HG03066 (cell line): ENCODE measurements around the gene QRFPR.
A peak's percentile ranks its signal among the peaks of the same experiment; 100 is the strongest.
"Not testable (repeated sequence)": the region's sequence is repeated elsewhere in the genome, so short reads cannot be mapped to it uniquely, and the experiment has no call there.

Source experiments
- ATAC-seq: cut with Tn5 transposase; IDR thresholded peaks from one replicate; pipeline ENCODE4 v1.9.1; 2021; ENCODE audit warnings: low read depth; ENCODE audit not compliant: unreplicated experiment

Gene QRFPR

DNA sequence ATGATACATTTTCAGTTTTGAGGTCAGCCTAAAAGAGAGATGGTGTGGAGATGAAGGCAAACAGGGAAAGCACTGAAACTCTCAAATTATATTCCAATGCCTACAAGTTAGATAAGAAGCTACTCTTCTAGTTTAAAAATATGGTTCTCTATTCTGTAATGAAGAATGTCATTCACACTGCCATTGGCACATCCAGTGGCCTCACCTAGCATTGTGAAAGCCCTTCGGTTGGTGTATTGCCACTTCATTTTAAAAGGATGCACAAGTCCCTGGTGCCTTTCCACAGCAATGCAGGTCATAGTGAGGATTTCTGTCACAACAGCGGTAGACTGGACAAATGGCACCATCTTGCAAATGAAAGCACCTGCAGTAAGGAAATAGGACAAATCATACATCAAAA is 40.6 kb downstream of the QRFPR start:
- ATAC-seq = no peak

DNA sequence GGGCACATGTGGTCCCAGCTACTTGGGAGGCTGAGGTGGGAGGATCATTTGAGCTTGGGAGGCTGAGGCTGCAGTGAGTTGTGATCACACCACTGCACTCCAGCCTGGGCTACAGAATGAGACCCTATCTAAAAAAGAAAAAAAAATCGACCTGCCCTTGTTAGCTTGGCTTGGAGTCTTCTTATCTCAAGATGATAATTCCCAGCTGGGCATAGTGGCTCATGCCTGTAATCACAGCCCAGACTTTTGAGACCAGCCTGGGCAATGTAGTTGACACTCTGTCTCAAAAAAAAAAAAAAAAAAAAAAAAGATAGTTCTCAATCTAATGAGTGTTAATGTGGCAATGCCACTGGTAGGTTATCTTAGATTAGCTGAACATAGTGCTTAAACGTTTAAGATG is 41.0 kb downstream of the QRFPR start:
- ATAC-seq = no peak

DNA sequence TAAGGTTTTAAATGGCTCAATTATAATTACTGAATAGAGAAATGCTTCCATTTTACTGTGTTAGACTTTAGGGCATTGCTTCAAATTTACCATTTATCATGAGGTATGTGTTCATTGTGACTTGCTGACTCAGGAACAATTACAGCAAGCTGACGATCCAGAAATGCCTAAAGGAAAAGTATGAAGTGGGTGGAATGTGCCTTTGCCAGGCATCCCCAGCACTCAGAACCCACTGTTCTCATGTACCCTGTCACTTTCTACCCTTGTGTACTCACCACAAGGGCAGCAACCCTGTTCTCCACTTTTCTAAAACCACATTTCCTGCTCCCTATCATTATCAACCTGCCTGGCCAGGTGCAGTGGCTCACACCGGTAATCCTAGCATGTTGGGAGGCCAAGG is 41.5 kb downstream of the QRFPR start:
- ATAC-seq = no peak

DNA sequence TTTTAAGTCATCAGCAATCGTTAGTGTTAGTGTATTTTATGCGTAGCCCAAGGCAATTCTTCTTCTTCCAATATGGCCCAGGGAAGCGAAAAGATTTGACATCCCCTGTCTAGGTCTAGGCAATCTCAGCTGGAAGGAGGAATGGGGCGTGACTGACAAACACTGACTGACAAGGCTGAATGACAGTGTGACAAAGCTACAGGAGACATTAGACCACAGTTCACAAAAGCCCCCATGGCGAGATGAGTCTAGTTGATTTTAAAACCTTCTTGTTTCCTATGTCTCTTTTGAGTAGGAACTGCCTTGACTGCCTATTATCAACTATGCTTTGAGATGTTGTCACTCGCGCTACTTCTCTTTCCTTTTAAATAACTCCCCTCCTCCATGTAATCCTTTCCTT is 42.3 kb downstream of the QRFPR start:
- no peak for ATAC-seq

DNA sequence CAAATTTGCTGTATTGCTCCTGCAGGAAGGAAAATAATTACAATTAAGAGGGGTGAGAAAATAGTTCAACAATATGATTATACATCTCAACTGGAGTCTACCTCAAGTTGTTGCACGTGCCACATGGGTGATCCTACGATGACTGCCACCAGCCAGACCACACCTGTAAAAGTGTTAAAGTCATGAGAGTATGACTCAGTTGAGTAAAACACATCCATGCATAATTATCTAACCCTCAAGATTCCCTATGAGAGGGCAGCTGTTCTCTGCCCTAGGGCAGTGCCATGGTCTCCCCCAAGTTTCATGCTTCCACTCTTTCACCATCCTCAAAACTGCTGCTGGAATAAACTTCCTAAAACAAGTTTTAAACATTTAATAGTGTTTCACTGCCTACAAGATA is 44.1 kb downstream of the QRFPR start:
- no peak for ATAC-seq

DNA sequence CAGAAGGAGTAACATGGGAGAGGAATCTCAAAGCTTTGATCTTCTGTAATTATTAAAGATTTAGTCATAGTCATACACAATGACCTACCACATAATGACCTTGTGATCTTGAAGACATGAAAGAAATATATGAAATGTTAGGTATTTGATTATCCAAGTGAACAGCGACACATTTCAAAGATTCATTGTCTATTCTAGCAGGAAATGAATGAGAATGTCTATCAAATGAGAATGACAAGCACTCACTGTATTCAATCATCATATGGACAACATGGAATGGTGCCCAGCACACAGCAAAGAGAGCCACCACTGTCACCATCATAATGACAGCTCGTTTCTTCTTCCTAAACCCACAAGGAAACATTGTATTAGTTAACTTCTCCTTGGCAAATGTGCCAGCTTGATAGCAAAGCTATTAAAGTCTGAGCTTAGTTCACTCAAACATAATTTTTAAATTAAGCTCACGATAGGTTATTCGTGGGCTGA is 50.6 kb downstream of the QRFPR start:
- no peak for ATAC-seq

DNA sequence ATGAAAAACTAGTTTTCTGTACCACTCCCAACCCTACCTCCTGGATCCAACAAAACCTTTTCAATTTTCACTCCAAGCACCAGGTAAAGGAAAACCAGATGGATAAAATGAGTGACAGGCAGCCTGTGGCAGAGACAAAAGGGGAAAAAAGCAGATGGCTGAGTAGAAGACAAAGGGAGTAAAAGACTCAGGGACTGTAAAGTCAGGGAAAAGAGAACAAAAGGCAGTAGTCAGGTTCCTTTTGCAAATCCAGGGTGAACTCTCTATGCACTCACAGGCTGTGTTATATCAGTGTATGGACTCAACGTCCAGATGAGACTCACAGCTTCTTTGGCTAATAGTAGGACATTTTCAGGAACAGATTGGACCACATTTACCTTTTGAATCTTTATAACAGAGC is 54.2 kb downstream of the QRFPR start:
- no peak for ATAC-seq

DNA sequence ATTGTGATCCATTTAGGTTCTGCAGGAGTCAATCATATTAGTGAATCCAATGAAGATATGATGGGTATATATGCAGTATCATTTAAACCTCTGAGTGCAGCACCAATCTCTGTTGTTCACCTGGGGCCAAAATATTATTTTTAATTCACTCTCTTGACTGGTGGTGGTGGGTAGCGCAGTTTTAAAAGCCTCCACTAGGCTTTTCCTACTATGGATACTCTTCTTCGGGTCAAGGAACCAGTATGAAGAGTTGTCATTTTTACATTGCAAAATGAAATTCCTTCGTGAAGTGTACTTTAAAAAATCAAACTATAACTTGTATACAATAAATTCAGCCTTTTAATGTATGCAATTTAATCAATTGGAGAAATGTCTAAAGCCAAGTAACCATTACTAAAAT is 56.5 kb downstream of the QRFPR start:
- no peak for ATAC-seq

DNA sequence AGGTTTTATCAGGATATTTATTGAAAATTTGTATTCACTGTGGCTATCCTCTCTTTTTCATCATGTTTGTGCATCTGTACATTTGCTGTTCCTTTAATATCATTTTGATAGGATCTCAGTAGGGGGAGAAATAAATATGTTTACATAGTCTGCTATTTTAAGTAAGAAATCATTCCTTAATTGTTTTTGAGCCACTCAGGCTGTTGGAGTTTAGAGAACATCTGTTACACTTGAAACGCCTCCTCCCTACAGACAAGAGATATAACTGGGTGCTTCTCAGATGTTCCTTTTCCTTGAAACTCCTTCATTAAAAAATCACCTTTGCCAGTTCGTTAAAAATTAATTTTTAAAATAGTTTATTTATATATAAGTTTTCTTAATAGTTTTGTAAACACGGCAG is 59.4 kb downstream of the QRFPR start:
- ATAC-seq = no peak

DNA sequence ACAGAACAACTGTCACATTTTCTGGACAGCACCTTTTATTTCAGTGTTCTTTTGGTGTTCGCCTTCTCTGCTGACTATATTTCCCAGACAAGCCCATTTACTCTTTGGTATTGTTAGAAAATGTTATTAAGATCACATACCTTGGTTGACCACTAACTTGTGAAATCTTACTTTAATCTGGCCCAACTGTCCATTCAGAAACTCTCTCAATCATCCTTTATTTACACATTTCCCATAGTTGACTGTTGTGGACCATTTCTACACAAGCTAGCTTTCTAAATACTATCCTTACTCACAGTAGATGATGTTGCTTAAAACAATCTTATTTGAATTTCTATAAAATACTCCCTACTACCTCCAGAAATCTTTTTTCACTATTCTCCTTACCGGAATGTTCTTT is 64.7 kb downstream of the QRFPR start:
- ATAC-seq = no peak

DNA sequence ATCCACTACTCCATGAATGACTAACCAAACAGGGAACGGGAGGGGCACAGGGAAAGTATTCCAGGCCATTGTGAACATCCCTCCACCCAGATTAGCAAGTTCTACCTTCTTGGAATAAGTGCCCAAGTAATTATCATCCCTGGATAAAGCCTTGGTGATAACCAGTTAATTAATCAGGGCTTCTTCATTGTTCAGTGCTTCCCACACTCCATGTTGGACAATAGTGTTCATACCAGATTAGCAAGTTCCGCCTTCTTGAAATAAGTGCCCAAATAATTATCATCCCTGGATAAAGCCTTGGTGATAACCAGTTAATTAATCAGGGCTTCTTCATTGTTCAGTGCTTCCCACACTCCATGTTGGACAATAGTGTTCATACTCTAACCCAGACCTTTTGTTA is 67.4 kb downstream of the QRFPR start:
- ATAC-seq = not testable (repeated sequence)

DNA sequence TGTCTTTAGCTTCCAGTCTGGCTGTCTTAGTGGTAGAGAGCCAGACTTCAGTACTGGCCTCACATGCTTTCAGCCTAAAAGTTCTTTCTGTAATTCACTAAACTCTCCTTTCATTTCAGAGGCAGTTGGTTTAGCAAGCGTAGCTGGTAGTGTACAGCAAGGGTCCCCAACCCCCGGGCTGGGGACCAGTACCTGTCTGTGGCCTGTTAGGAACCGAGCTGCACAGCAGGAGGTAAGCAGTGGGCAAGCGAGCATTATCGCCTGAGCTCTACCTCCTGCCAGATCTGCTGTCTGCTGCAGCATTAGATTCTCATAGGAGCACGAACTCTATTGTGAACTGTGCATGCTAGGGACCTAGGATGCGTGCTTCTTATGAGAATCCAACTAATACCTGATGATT is 72.0 kb downstream of the QRFPR start:
- no peak for ATAC-seq

DNA sequence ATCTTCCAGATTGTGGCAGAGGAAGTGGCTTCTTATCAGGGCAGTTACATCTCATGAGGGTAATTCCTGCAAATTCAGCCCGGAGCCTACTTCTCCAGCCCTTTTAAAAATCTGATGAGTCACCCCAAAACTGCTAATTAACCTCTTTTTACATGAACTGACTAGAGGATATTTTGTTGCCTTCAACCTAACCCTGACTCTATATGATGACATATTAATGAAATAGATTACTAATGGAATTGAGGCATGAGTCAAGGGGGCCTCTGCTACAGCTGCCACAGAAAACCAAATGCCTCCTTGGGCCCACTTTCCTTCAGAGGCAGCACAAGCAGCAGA is 72.5 kb downstream of the QRFPR start:
- ATAC-seq = no peak

DNA sequence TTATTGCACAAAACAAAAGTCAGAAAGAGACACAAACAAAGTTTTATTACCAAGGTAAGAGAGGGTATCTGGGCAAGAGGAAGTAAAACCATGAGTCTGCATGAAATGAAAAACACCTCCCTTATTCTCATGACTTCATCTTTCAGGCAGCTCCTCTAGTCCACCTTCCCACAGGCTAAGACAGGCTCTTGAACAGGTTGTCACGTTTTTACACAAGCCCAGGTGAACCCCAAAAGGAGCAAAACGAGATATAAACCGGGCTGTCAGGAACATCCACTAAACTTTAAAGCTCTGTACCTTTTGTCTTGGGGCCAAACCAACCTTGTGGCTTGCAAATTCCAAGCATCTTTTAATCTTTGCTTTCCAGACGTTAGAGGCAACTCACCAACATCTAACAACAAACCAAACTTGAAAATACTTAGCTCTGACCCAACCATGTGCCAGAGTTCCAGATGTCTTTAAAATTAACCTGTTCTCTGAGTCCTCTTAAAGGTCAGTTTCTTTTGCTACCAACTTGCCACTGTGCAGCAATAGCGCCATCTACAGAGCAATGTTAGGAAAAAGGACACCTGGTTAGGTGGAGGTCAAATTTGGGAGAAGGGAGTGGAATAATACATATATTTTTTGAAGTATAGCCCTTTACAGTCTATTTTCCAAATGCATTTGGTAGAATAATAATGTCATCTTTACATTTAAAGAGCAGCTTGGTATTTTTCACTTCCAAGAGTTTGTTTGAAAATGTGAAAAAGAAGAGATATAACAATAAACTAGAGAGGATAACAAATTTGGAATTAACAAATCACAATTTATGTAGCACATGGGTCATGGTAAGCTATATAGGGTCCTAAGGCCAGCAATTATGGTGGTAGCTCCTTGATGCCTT is 73.1 kb downstream of the QRFPR start:
- peak; percentile 89 for ATAC-seq

DNA sequence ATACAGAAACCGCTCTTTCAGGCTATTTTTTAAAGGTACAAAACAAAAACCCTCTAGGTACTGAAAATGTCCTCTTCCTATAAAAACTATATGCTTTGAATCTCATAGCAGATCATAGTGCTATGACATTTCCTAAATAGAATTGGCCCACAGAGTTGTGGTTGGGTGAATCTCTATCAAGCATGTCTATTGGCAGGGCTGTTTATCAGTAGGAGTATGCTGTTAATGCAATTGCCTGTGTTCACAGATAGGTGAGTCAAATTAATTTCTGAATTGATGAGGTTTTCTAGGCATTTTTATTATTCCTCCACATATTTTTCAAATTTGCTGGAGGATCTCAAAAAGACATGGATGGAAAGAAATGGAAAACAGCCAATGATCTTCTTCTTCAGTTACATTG is 73.9 kb downstream of the QRFPR start:
- no peak for ATAC-seq

DNA sequence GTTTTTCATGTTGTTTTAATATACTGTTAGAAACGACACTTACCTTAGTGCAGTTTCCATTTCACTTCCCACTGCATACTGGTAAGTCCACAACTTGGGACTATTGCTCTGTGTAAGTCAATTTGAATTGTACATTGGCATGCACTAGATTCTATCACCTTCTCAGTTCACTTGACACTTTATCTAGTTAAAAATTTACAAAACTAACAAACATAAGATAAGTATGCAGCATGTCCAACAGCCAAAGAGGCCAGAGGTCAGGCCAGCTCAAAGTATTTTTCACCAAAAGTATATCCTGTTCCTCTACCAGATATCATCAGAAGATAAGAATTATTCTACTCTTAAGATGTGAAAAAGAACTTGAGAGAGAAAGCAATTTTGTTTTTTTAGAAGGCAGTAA is 75.9 kb downstream of the QRFPR start:
- no peak for ATAC-seq

DNA sequence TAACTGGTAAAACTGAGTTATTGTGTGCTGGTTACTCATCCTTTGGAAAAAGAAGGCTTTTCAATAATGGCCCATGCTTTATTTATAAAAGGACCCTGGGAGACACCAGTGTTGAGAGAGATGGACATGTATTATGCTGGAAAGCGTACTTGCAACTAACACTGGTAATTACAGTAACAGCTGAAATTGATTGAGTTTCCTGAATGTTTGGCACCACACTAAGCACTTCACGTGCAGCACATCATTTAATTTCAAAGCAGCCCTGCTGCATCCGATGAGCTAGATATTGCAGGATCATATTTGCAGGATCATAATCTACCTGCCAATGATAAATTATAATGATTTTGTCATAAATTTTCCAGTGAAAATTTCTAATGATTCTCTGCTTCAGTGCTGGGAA is 81.5 kb downstream of the QRFPR start:
- no peak for ATAC-seq

DNA sequence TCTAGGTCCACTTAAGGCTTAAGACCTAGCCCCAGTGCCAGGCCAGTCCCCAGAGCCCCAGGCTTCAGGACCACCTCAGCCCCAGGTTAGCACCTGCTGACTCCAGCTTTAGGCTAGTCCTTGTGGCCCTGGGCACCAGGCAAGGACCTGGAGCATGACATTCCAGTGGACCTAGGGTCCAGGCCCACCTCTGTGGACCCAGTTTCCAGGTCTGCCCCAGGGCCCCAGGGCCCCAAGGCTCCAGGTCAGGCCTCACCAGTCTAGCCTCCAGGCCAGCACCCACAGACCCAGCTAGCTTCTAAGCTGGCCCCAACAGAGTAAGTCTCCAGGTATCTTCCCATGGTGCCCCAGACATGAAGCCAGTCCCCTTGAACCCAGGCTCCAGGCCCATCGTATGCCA is 97.5 kb downstream of the QRFPR start:
- ATAC-seq = no peak

DNA sequence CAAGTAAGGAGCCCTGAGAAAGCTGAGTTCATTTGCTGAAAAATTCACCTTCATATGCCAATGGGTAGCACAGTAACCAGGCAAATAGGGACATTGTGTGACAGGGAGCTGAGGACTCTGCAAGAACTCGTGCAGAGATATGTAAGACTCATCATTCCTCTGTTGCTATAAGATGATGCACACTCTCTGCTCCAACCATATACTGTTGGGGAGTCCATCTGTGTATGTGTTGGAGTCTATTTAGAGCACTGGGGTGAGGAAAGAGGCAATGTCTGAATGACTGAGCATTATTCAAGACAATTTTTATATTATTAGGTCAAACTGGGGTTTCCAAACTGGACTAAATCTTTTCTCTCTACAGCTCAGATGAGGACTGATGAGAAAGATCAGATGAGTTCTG is 100.4 kb downstream of the QRFPR start:
- ATAC-seq = no peak

DNA sequence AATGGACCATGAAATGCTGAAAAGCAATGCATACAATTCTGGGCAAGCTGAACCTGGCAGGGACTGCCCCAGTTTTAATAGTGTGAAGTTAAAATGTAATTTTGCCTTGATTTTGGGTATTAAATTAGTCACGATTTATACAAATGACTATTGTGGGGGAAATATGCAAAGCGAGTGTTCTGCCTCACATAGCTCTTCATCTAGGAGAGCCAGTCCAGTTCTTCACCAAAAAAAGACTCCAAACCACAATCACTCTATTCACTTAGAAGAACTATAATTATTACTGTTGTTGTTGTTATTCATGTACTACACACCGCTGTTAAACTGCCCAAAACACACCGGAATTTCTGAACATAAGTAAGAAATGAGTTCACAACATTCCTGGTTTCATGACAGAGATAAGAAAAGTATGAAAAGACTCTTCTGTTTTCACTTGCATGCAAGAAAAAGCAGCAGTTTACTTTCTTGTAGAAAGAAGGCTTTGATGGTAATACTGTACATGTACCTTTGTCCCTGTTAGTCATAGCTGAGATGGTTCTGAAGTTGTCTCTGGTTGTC is 101.9 kb downstream of the QRFPR start:
- peak; percentile 86 for ATAC-seq
